GM19025 (cell line): ENCODE data around the gene CCL25.
"Not testable (repeated sequence)": the region's sequence is repeated elsewhere in the genome, so short reads cannot be mapped to it uniquely, and the experiment has no call there.

Experiments
- ATAC-seq: cut with Tn5 transposase; IDR thresholded peaks from one replicate; pipeline ENCODE4 v1.9.1; 2021; ENCODE audit warnings: mild to moderate bottlenecking, low read depth, moderate library complexity; ENCODE audit not compliant: unreplicated experiment

CCL25 gene

GRCh38 chr19:8084152-8084551 is 31.6 kb downstream of the CCL25 start:
- no peak for ATAC-seq

GRCh38 chr19:8085598-8086408 is 33.2 kb downstream of the CCL25 start:
- ATAC-seq, result no peak

GRCh38 chr19:8086849-8087248 is 34.3 kb downstream of the CCL25 start:
- ATAC-seq, result no peak

GRCh38 chr19:8087876-8088275 is 35.3 kb downstream of the CCL25 start:
- no peak for ATAC-seq

- no peak for ATAC-seq
These were observed 36.4 kb downstream of the CCL25 start for GRCh38 chr19:8088752-8089663.

GRCh38 chr19:8089664-8090601 is 37.4 kb downstream of the CCL25 start:
- ATAC-seq, result no peak

- ATAC-seq, result no peak
These were observed 38.4 kb downstream of the CCL25 start for GRCh38 chr19:8090950-8091349.

- no peak for ATAC-seq
These were observed 41.2 kb downstream of the CCL25 start for GRCh38 chr19:8093740-8094139.

- ATAC-seq, result no peak
These were observed 41.8 kb downstream of the CCL25 start for GRCh38 chr19:8094336-8094735.

- no peak for ATAC-seq
These were observed 42.9 kb downstream of the CCL25 start for GRCh38 chr19:8095354-8095886.

GRCh38 chr19:8096071-8096470 is 43.5 kb downstream of the CCL25 start:
- no peak for ATAC-seq

- ATAC-seq, result no peak
These were observed 44.6 kb downstream of the CCL25 start for GRCh38 chr19:8097198-8097597.

- no peak for ATAC-seq
These were observed 45.4 kb downstream of the CCL25 start for GRCh38 chr19:8097681-8098567.

- no peak for ATAC-seq
These were observed 48.8 kb downstream of the CCL25 start for GRCh38 chr19:8101311-8101710.

GRCh38 chr19:8101910-8102309 is 49.4 kb downstream of the CCL25 start:
- ATAC-seq, result not testable (repeated sequence)

- ATAC-seq, result no peak
These were observed 52.9 kb downstream of the CCL25 start for GRCh38 chr19:8105471-8105870.

- ATAC-seq, result no peak
These were observed 54.8 kb downstream of the CCL25 start for GRCh38 chr19:8107301-8107903.

- no peak for ATAC-seq
These were observed 56.2 kb downstream of the CCL25 start for GRCh38 chr19:8108560-8109445.
